Measurements from ENCODE around the gene CORO6.

- TF ChIP-seq FOXK2 (IDR thresholded peaks at IDR 0.05) (no peak), BHLHE40 (IDR thresholded peaks at IDR 0.05; ENCODE audit: borderline replicate concordance in 1 of 2, low read depth in 2 of 2, low read length in 1 of 2) (no peak)
Observed at GRCh38 chr17:29578626-29579485, 43.9 kb downstream of the CORO6 start.
